DMS79 treated with DMSO at 0.1 percent for 48 hours (cell line): ENCODE results near the gene RBM26.
"Not testable (repeated sequence)": the region's sequence is repeated elsewhere in the genome, so short reads cannot be mapped to it uniquely, and the experiment has no call there.

Experiments used
- DNase-seq: peaks from one replicate; lab custom pipeline; 2025; lab: John Stamatoyannopoulos, UW

RBM26 gene

DNA sequence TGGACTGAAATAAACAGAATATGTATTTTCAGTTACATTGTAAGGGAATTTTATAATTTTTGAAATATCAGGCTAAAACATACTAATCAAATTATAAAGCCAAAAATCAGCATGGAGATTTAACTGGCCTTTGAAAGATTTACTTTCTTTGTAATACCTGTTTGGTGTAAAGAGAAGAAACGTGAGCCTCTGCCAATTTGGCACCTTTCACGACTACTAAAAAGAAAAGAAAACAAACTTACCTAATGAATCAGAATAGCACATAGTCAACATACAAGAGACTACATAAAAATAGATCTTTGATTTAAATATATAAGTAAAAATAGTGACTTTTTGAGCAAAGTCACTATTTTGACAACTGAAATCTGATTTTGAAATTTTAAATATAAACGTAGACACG lies 87.4 kb downstream of the RBM26 start:
- no peak for DNase-seq

DNA sequence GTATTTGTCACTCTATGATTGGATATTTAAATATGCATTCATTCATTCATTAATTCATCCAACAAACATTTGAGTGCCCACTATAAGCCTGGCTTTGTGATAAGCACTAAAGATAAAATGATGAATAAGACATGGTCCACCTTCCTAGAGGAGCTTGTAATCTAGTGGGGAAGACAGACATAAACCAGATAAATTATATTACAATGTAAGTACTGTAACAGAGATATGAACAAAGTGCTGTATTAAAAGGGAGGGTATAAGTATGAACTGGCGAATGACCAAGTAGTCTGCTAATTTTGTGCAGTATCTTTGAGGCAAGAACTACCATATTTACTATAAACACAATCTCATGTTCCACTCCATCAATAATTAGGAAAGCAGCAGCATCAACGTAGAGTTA lies 88.2 kb downstream of the RBM26 start:
- no peak for DNase-seq

DNA sequence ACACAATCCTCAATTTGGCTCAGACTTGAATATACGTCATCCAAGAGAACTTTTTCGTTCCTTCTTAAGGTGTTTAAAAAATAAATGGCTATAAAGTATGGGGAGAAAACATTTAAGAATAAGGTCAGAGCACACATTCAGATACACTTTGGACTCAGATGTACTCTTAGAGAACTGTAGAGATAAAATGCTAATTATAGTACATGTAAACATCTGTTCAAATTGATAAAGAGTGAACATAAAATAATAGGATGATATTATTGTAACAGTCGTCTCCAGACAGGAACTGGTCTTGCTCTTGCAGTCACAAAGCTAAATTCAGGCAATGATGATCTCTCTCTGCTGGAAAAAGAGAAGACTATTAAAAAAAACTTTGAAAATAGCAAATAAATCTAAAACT lies 91.4 kb downstream of the RBM26 start:
- DNase-seq = no peak

DNA sequence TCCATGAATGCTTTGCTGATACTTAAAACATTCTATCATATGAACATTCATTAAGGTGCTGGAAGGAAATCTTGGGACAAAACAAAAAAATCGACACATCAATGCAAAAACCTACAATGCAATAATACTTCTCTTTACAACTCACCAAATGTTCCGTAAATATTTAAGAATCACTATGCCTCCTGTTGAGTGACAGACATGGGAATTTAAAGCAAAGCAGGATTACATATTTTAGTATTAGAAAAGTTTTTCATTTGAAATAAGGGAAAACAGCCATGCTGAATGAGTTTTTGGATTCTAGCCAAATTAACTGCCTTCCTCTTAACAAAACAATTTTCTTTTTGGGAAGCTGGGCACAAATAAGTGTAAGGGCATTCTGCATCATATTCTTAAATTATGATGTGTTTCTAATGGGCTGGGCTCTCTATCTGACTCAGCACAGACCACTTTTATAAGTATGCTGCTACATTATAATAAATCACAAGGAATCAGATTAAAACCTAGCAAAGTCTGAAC lies 93.7 kb downstream of the RBM26 start:
- no peak for DNase-seq

DNA sequence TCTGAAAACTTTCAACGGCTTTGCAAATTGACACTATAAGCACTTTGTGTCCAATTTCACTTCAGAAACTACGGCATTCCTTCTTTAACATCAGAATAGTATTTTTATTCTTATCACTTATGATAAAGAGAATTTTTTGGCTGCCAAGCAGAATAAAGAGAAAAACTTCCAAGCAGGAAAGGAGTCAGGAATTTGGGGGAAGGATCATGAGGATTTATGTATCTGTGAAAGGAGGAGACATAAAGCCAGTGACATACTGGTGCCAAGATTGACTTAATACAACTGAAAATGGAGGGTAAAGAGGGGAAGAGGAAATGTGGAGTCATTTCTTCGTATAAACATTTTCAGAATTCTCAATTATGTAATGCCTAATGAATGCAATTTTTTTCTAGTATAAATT lies 94.7 kb downstream of the RBM26 start:
- no peak for DNase-seq

DNA sequence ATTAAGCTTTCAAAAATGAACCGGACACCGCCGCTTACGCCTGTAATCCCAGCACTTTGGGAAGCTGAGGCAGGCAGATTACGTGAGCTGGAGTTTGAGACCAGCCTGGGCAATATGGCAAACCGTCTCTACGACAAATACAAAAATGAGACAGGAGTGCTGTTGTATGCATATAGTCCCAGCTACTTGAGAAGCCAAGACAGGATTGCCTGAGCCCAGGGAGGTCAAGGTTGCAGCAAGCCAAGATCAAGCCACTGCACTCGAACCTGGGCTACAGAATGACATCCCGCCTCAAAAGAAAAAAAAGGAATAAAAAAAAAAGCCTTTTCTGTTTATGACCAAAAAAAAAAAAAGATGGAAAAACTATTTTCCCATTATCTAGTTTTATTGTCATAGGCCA lies 96.4 kb downstream of the RBM26 start:
- DNase-seq = no peak

DNA sequence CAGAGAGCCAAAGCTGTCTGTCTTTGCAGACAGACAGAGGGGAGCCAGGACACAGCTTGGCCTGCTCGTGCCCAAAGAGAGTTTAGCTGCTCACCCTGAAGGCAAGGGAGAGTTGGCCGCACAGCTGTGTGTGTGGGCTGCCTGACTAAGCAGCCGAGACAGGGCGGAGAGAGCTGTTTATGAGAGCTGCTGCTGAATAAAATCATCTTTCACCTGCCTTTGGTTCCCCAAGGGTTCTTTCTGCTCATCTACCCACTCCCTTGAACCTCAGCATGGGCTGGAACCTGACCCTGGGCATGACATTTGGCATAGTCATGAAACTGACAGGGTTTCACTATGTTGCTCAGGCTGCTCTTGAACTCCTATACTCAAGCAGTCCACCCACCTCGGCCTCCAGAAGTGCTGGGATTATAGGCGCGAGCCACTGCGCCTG lies 98.2 kb downstream of the RBM26 start:
- DNase-seq = no peak

DNA sequence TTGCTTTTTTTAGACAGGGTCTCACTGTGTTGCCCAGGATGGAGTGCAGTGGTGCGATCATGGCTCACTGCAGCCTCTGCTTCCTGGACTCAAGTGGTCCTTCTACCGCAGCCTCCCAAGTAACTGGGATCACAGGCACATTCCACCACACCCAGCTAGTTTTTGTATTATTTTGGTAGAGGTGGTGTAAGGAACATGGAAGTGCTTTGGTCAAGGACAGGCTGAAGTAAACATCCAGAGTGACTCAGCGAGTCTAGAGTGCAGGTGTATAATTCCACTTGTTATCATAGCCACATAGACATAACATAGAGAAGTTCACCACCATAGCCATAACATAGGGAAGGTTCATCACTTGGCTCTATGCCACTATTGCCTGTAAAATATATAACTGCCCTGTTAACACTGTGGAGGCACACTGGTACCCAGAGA lies 98.6 kb downstream of the RBM26 start:
- DNase-seq = no peak

DNA sequence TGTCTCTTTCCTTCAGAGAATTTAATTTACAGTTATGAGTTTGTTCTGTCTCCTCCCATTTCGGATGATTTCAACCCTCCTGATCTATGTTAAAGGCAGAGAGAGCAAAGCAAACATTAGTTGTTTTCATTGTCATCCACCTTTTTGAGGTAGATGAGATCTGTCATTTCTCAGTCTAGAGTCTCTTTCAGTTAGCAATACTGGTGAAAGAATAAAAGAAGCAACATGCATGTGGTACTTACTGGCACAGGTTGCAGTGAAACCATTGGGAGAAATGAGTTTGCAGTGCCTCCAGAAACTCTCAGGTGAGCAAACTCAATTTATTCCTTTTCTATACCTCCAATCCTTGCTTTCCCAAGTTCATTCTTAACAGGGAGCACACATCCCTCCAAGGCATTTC lies 99.4 kb downstream of the RBM26 start:
- no peak for DNase-seq

DNA sequence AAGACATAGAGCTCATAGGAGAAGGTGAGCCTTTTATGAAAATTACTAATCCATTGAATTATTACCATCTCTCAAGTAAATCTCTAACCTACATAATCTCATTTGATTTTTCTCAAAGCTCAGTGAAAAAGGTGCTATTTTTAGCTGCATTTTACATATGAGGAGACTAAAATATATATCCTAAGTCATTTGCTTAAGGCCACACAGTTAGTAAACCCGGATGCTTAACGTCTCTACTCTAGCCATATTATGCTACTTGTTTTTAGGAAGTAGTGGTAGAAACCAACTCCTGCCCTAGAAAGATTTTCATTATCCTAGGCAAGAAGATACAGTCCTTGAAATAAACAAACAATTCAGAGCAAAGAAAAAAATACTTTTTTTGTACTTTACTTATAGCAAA lies 108.9 kb downstream of the RBM26 start:
- DNase-seq = no peak

DNA sequence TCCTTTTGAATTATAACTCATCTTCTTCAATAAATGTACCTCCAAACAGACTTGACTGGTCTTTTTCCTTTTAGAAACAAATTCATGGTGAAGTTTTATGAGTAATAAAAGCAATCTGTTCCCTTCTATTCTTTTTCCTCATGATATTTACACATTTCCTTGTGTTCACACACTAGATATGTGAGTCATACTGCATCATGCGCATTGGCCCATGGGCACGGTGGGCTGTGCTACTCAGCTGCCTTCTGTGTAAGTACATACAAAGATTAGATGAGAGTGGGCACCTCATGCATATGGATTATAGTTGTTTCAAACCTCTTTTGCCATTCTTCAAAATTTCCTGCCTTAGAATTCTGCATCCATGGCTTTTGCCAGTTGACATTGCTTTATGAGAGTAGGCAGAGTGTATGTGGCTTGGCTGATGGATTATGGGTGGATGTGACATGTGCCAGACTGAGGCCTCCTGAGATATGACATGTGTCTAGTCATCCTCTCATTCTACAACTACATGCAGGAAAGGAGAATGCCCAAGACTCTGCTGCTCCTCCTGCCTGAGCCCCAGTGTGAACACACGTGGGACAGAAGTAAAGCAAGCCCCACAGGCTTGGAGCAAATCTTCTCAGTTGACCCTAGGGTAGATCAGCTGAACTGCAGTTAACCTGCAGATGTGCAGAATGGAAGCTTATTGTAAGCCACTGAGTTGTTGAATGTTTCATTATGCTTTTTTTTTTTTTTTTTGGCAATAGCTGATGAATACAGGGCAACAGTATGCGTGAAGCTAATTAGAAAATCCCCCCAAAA lies 109.9 kb downstream of the RBM26 start:
- DNase-seq = no peak

DNA sequence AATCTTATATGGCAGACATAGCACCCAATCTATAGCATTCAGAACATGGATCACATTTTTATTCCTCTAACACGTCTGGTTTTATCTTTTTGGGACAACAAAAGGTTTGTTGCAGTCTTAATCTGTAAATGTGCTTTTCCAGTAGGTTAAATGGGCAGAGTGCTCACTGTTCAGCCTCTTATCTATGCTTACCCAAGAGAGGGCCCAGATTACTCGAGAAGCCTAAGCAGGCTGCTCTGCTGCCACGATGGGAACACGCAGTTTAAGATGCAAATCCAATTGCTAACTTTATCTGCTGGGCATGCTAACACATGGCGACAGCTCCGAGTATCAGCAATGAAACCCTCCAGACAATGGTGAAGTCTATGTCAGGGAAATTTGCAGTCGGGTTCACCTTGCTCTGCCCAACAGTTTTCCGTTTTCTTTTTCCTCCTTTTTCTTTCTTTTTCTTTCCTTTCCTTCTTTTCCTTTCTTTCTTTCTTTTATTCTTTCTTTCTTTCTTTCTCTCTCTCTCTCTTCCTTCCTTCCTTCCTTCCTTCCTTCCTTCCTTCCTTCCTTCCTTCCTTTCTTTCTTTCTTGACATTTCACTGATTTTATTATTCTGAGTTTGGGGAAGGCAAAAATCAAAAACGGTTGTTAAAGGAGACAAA lies 115.3 kb downstream of the RBM26 start:
- DNase-seq = no peak

DNA sequence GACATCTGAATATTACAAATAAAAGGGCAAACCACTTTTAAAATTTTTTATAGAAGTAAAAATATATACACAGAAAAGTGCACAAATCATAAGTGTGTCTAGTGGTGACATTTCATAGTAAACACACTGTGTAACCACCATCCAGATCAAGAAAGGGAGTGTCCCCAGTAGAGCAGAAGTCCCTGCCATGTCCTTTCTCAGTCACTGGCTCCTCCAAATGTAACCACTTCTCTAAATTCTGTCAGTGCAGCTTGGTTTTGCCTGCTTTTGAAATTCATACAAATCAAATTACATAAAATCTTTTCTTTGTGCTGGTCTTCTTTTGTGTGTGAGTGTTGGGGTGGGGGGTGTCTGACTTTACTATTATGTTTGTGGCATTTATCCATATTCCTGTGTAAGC lies 116.5 kb downstream of the RBM26 start:
- DNase-seq = no peak

DNA sequence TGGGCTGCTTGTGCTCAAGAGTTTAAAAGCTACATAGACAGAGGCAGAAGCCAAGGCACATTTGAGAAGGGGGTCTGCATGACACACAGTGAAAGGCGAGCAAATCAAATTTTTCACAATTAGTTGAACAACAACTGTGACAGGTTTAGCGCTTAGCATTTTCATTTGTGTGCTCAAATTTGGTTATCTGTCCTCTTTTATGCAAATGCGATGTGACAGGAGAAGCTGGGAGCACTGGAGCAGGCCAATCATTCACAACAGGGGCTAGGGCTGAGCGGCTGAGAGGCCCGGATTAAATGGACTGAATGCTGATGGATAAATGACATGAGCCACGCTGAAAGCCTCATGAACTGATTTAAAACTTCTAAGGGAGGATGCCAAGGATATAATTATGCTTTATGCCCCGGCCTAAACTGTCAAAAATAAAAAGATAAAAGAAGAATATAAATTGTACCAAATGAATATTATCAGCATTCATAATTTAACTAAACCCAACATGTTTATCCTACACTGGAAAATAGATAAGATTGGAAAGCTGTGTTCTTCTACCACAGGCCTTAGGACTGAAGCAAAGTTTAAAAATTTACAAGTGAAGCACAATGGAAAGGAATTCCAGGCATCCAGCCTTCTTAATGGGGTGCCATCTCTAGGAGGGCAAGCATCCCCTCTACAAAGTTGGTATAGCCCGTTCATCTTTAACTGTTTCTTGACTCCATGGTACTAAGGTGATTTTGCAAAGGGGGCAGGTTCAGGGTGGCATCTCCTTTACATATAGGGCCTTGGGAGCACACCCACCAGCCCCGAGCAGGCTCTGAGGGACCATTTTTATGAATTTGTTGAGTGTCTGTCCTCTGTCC lies 117.9 kb downstream of the RBM26 start:
- no peak for DNase-seq

DNA sequence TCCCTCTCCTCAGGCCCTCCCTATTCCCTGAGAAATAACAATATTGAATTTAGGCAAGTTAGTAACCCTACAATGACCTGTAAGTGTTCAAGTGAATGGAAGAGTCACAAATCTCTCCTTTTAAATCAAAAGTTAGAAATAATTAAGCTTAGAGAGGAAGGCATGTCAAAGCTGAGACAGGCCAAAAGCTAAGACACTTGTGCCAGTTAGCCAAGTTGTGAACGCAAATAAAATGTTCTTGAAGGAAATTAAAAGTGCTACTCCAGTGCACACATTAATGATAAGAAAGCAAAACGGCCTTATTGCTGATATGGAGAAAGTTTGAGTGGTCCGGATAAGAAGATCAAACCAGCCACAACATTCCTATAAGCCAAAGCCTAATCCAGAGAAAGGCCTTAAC lies 120.9 kb downstream of the RBM26 start:
- no peak for DNase-seq

DNA sequence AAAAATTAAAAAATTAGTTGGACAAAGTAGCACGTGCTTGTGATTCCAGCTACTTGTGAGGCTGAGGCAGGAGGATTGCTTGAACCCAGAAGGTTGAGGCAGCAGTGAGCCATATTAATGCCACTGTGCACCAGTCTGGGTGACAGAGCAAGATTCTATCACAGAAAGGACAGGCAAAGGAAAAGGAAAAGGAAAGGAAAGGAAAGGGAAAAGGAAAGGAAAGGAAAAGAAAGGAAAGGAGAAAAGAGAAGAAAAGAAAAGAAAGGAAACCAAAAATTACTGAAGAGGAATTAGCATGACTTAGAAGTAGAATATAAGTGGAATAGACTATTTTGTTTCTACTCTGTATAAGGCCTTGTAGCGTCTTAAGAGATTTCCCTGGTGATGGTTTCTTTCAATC lies 122.3 kb downstream of the RBM26 start:
- no peak for DNase-seq

DNA sequence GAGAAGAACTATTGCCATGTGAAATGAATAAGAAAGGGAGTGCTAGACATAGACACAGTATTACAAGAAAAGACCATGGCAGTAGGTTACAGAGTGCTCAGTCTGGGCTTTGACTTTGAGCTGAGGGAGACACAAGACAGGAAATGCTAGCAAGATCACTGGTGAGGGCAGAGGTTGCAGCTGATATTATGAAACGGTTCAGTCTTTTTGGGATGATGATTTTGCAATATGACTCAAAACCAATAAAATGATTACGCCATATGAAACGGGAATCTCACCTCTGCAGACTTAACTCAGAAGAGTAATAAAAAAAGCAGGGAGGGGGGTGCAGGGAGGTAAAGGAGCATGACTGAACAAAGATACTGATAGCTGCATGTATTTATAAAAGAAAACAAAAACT lies 123.1 kb downstream of the RBM26 start:
- no peak for DNase-seq

DNA sequence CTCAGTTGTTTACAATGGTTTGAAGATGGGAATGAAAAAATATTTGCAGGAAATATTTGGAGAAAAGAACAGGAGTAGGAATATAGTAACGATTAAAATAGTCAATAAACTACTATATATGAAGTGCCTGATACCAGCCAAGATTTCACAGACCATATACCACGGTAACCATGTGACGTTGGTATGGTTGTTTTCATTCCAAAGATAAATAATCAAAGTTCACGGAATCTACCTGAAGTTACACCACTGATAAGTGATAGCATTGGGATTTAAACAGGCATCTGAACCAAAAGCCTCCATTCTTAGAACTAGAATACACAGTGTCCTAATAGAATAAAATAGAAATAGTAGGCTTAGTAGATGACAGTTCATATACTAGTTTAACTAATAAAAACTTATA lies 123.5 kb downstream of the RBM26 start:
- DNase-seq = no peak

DNA sequence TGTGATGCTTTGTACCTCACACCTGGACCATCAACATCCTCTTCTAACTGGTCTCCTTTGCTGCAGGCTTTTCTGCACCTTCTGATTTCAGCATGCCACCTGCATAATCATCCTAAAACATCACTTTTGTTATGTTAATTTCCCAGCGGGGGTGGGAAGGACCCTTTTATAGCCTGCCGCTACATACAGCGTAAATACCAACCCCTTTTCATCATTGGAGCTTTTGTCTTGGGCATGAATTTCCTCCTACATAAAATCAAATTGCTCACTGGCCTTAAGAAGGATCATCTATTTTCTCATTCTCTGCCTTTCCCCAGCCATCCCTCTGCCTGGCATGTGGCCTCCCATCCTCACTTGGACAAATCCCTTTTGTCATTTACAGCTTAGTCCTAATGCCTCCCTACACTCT lies 124.7 kb downstream of the RBM26 start:
- no peak for DNase-seq

DNA sequence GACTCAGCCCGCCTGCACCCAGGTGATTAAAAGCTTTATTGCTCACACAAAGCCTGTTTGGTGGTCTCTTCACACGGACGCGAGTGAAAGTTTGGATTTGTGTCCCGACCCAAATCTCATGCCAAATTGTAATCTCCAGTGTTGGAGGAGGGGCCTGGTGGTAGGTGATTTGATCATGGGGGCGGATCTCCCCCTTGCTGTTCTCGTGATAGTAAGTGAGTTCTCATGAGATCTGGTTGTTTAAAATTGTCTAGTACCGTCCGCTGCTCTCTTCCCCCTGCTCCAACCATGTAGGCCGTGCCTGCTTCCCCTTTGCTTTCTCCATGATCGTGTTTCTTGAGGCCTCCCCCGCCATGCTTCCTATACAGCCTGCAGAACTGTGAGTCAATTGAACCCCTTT lies 126.3 kb downstream of the RBM26 start:
- DNase-seq = not testable (repeated sequence)

DNA sequence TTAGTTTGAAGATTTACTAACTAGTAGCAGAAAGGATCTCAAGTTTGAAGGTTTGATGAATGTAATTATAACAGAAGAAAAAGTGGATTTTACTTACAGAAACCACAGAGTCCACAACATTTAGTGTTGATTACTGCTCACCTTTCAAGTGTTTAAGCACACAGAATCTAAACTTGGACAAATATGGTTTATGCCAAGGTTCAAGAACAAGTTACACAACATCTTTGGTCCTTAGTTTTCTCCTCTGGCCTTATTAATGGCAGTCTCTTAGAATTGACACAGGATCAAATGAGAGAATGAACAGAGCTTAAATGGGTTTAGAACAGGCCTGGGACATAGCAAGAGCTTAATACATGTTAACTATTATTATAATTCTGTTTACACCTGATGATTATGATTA lies 133.0 kb downstream of the RBM26 start:
- no peak for DNase-seq

DNA sequence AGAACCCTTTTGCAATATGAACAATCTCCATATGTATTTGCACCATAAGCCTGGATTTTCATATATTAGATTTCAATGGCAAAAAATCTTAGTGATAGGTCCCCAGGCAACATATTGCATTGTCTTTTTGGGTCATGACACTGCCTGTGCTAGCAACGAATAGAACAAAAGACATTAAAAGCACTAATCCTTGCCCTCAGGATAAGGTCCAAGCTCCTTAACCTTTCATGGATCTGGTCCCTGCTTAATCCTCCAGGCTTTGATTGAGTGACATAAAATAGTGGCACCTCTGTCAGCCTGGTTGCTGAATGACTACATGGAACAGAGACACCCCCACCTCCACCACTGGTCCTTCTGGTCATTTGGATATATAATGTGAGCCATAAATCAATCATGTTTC lies 134.4 kb downstream of the RBM26 start:
- no peak for DNase-seq

DNA sequence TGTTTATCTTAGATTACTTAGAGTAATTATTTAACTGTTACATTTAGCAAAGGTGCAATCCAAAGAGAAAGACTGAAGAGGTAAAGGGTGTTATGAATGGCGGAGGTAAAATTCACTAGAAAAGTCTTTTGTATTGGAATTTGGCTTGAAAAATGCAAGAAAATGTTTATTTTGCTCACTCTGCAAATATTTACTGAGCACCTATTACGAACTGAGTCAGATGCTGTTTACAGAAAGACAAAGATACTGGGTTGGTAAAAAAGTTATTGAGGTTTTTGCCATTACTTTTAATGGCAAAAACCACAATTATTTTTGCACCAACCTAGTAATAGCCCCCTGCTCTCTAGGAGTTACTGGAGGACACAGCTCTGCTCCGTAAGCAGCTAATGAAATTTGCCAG lies 135.2 kb downstream of the RBM26 start:
- no peak for DNase-seq
